Keratinocyte (primary cell): ENCODE measurements around the gene BRPF1. TPM values are rescaled to one million over a fixed set of nuclear protein-coding genes. Genes with fewer than 3 reads are reported as not detected.

Experiments used
- DNase-seq: peaks from one replicate; pipeline ENCODE4 v3.0.0-alpha.2; 2011; ENCODE audit warnings: low read depth, missing footprints, low spot score
- FAIRE-seq: peaks from 2 replicates; lab custom pipeline; 2011; peaks lifted over from hg19 to GRCh38; lab: Jason Lieb, UNC
- H2AFZ ChIP-seq: 2 replicates; pipeline ENCODE4 v1.6.0; 2012; ENCODE audit warnings: low read length, control low read depth, inconsistent platforms; ENCODE audit not compliant: control insufficient read depth
- H3K27ac ChIP-seq: 2 replicates; pipeline ENCODE4 v1.5.1; 2011; ENCODE audit warnings: low read length; ENCODE audit not compliant: control insufficient read depth, insufficient read depth
- H3K27me3 ChIP-seq: 3 replicates; pipeline ENCODE4 v1.6.0; 2011; ENCODE audit warnings: low read length; ENCODE audit not compliant: control insufficient read depth, insufficient read depth; ENCODE audit errors: extremely low read depth
- H3K36me3 ChIP-seq, 2 experiments: 2 replicates in 1 of 2; 3 replicates in 1 of 2; pipeline ENCODE4 v1.5.1; 2011; ENCODE audit warnings: low read length in 2 of 2, mild to moderate bottlenecking in 1 of 2; ENCODE audit not compliant: control insufficient read depth in 2 of 2, insufficient read depth in 2 of 2; ENCODE audit errors: extremely low read depth in 1 of 2
- H3K4me1 ChIP-seq: 3 replicates; pipeline ENCODE4 v1.5.1; 2011; ENCODE audit warnings: low read length; ENCODE audit not compliant: control insufficient read depth, insufficient read depth; ENCODE audit errors: extremely low read depth
- H3K4me2 ChIP-seq: 3 replicates; pipeline ENCODE4 v1.6.0; 2011; ENCODE audit warnings: low read depth, low read length; ENCODE audit not compliant: control insufficient read depth, insufficient read depth; ENCODE audit errors: extremely low read depth
- H3K4me3 ChIP-seq, 3 experiments: fragments of 200-600 bp in 1 of 3; sonication (generic) in 1 of 3; 2 replicates in 2 of 3; 3 replicates in 1 of 3; pipeline ENCODE4 v1.5.1; 2011 to 2016; ENCODE audit warnings: low read length in 3 of 3, mild to moderate bottlenecking in 3 of 3, control low read depth in 2 of 3, inconsistent platforms in 1 of 3, low read depth in 1 of 3, mixed read lengths in 1 of 3, mixed run types in 1 of 3, moderate library complexity in 1 of 3; ENCODE audit not compliant: control insufficient read depth in 2 of 3, insufficient read depth in 2 of 3; ENCODE audit errors: extremely low read depth in 1 of 3
- H3K79me2 ChIP-seq: 2 replicates; pipeline ENCODE4 v1.6.0; 2012; ENCODE audit warnings: low read length; ENCODE audit not compliant: control insufficient read depth, insufficient read depth
- H3K9ac ChIP-seq: 3 replicates; pipeline ENCODE4 v1.6.0; 2011; ENCODE audit warnings: low read length; ENCODE audit not compliant: control insufficient read depth, insufficient read depth; ENCODE audit errors: extremely low read depth
- H3K9me1 ChIP-seq: 3 replicates; pipeline ENCODE4 v1.6.0; 2011; ENCODE audit warnings: low read length; ENCODE audit not compliant: control insufficient read depth, insufficient read depth; ENCODE audit errors: extremely low read depth
- H3K9me3 ChIP-seq: 2 replicates; pipeline ENCODE4 v1.5.1; 2012; ENCODE audit warnings: low read depth, low read length; ENCODE audit not compliant: control insufficient read depth
- H4K20me1 ChIP-seq: 3 replicates; pipeline ENCODE4 v1.6.0; 2011; ENCODE audit warnings: low read length; ENCODE audit not compliant: control insufficient read depth, insufficient read depth; ENCODE audit errors: extremely low read depth
- EZH2 ChIP-seq: IDR thresholded peaks from one replicate; pipeline ENCODE4 v1.6.1; 2012; ENCODE audit warnings: inconsistent platforms, mild to moderate bottlenecking, low read length, moderate library complexity
- dilution Hi-C: fragments of 300-500 bp; cut with MboI; formaldehyde crosslinking; loops from one replicate; pipeline ENCODE4 v1.7.0; 2020; ENCODE audit warnings: low sequenced_read_pairs; ENCODE audit not compliant: extremely low pct_ligation_motif_present
- polyA plus RNA-seq, 5 experiments: library from polyadenylated mRNA; depleted of rRNA in 3 of 5; stranded (reverse) in 3 of 5; stranded (forward) in 1 of 5; unstranded in 1 of 5; fragments of >200 nt; gene quantifications; 1 replicate in 1 of 5; 2 replicates in 3 of 5; 3 replicates in 1 of 5; pipeline versions ENCODE4 v1.2.1 to v1.2.3, GENCODE V29; 2011 to 2012; ENCODE audit warnings: missing spikeins in 2 of 5, low read depth in 1 of 5, low replicate concordance in 1 of 5
- TF ChIP-seq, protein P1 (sequence below), 3 experiments: IDR thresholded peaks in 1 of 3; conservative IDR thresholded peaks in 1 of 3; optimal IDR thresholded peaks in 1 of 3; 2 replicates in 2 of 3; 3 replicates in 1 of 3; pipeline versions ENCODE3 to v1.5.1; 2011; ENCODE audit warnings: low read length in 3 of 3, mild to moderate bottlenecking in 3 of 3, moderate library complexity in 2 of 3, control low read depth in 1 of 3, inconsistent platforms in 1 of 3; ENCODE audit not compliant: insufficient read depth in 2 of 3; ENCODE audit errors: extremely low read depth in 1 of 3

Gene BRPF1
- polyA plus RNA-seq, 1 donor (not counting 4 experiments of a cell fraction or from before 2014, with no cell fraction given) = 8.0 TPM

DNA sequence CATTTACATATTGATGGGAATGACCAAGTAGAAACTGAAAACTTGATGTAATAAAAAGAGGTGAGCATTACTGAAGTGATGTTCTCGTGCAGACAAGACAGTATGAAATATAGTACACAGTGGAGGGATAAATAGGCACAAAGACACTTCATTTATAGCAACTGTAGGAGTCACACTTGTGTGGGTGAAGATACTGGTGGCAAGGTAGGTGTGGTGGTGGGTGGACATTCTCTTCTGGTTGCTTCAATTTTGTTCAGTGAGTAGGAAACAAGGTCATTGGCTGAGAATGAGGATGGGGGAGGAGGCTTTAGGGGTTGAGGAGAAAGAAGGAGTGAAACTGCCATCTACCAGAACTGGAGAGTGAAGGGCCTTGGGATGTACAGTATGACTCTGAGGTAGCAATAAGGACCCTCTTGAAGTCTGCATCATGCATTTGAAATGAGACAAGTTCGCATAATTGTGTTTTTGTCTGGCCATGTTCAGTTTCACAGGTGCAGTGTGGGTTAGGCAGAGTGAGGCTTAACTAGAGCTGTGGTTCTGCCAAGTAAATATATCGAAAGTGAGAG lies 21.3 kb upstream of the BRPF1 start:
- no peak overlapping the region for H3K9ac ChIP-seq
- dilution Hi-C loops = no loop called here
- no peaks in the 10 kb centered on the region for H4K20me1 ChIP-seq
- no peak overlapping the region for H3K4me3 ChIP-seq
- TF ChIP-seq EZH2 = no peak
- TF ChIP-seq, protein P1, sequence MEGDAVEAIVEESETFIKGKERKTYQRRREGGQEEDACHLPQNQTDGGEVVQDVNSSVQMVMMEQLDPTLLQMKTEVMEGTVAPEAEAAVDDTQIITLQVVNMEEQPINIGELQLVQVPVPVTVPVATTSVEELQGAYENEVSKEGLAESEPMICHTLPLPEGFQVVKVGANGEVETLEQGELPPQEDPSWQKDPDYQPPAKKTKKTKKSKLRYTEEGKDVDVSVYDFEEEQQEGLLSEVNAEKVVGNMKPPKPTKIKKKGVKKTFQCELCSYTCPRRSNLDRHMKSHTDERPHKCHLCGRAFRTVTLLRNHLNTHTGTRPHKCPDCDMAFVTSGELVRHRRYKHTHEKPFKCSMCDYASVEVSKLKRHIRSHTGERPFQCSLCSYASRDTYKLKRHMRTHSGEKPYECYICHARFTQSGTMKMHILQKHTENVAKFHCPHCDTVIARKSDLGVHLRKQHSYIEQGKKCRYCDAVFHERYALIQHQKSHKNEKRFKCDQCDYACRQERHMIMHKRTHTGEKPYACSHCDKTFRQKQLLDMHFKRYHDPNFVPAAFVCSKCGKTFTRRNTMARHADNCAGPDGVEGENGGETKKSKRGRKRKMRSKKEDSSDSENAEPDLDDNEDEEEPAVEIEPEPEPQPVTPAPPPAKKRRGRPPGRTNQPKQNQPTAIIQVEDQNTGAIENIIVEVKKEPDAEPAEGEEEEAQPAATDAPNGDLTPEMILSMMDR (optimal IDR thresholded peaks at IDR 0.05 in 1 of 3, IDR thresholded peaks at IDR 0.05 in 1 of 3, conservative IDR thresholded peaks at IDR 0.05 in 1 of 3; ENCODE audit: extremely low read depth in 1 of 3, insufficient read depth in 2 of 3, low read length in 3 of 3) = no peak
- H3K9me1 ChIP-seq = no peaks in the 10 kb centered on the region
- H3K9me3 ChIP-seq = no peaks in the 10 kb centered on the region
- H3K27me3 ChIP-seq = peaks cover 6% of the 10 kb centered on the region
- H2AFZ ChIP-seq = no peak overlapping the region
- no peak for DNase-seq
- H3K4me2 ChIP-seq = no peak overlapping the region
- H3K4me1 ChIP-seq = no peaks in the 10 kb centered on the region
- no peaks in the 10 kb centered on the region for H3K79me2 ChIP-seq
- H3K36me3 ChIP-seq = no peaks in the 10 kb centered on the region
- H3K27ac ChIP-seq = no peak overlapping the region
- no peak for FAIRE-seq

GRCh38 chr3:9712415-9712814 lies 19.1 kb upstream of the BRPF1 start:
- no peak overlapping the region for H3K4me3 ChIP-seq
- H3K9ac ChIP-seq = no peak overlapping the region
- no peaks in the 10 kb centered on the region for H3K9me3 ChIP-seq
- no peak for FAIRE-seq
- no peaks in the 10 kb centered on the region for H4K20me1 ChIP-seq
- peaks cover 3% of the 10 kb centered on the region for H3K4me1 ChIP-seq
- no peak overlapping the region for H3K4me2 ChIP-seq
- TF ChIP-seq, protein P1 (optimal IDR thresholded peaks at IDR 0.05 in 1 of 3, IDR thresholded peaks at IDR 0.05 in 1 of 3, conservative IDR thresholded peaks at IDR 0.05 in 1 of 3; ENCODE audit: extremely low read depth in 1 of 3, insufficient read depth in 2 of 3, low read length in 3 of 3) = no peak
- TF ChIP-seq EZH2 = no peak
- no peaks in the 10 kb centered on the region for H3K27me3 ChIP-seq
- H3K36me3 ChIP-seq = no peaks in the 10 kb centered on the region
- no peaks in the 10 kb centered on the region for H3K79me2 ChIP-seq
- H3K9me1 ChIP-seq = no peaks in the 10 kb centered on the region
- H2AFZ ChIP-seq = no peak overlapping the region
- no peak for DNase-seq
- H3K27ac ChIP-seq = no peak overlapping the region
- dilution Hi-C loops = no loop called here
